ENCODE data around the gene PLA2G3.
A peak's percentile ranks its signal among the peaks of the same experiment; 100 is the strongest.
"Not testable (repeated sequence)": the region's sequence is repeated elsewhere in the genome, so short reads cannot be mapped to it uniquely, and the experiment has no call there.

PLA2G3 gene

GRCh38 chr22:31120230-31120629 lies 20.1 kb downstream of the PLA2G3 start:
- no peak for DNase-seq (ENCODE audit: insufficient read length, low spot score)
- TF ChIP-seq, protein P1, sequence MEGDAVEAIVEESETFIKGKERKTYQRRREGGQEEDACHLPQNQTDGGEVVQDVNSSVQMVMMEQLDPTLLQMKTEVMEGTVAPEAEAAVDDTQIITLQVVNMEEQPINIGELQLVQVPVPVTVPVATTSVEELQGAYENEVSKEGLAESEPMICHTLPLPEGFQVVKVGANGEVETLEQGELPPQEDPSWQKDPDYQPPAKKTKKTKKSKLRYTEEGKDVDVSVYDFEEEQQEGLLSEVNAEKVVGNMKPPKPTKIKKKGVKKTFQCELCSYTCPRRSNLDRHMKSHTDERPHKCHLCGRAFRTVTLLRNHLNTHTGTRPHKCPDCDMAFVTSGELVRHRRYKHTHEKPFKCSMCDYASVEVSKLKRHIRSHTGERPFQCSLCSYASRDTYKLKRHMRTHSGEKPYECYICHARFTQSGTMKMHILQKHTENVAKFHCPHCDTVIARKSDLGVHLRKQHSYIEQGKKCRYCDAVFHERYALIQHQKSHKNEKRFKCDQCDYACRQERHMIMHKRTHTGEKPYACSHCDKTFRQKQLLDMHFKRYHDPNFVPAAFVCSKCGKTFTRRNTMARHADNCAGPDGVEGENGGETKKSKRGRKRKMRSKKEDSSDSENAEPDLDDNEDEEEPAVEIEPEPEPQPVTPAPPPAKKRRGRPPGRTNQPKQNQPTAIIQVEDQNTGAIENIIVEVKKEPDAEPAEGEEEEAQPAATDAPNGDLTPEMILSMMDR (IDR thresholded peaks at IDR 0.05; ENCODE audit: insufficient read depth, missing control alignments) = no peak
- no peak for FAIRE-seq

- FAIRE-seq = no peak
- DNase-seq (ENCODE audit: insufficient read length, low spot score) = no peak
- TF ChIP-seq, protein P1 (IDR thresholded peaks at IDR 0.05; ENCODE audit: insufficient read depth, missing control alignments) = no peak
Observed at GRCh38 chr22:31119026-31119717, 21.1 kb downstream of the PLA2G3 start.

DNA sequence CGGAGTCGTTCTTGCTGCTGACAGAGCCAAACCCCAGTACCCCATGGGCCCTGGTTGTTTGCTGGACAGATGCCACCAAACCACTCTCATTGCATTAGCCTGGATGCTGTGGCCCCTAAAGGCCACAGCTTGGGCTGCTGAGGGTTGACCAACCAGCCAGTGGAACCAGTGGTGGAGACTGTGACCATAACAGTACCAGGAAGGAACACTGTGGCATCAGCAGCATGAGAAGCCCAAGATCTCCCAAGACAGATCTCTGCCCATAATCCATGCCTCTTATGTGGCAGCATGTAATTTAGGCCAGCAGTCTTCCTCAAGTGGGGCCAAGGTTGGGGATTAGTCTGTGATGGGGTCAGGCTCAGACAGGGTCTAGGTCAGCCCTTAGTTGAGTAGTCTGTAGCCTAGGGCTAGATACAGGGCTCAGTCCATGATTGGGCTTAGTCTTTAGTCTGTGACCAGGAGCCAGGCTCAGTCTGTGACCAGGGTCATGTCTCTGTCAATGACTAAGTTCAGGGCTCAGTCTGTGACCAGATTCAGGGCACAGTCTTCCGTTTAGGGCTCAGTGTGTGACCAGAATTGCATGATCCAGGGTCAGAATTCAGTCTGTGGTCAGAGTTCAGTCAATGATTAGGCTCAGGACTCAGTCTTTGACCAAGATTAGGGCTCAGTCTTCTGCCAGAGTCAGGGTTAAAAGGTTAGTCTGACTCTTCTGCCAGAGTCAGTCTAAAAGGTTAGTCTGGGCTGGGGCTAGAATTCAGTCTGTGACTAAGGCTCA lies 22.1 kb downstream of the PLA2G3 start:
- FAIRE-seq = no peak

DNA sequence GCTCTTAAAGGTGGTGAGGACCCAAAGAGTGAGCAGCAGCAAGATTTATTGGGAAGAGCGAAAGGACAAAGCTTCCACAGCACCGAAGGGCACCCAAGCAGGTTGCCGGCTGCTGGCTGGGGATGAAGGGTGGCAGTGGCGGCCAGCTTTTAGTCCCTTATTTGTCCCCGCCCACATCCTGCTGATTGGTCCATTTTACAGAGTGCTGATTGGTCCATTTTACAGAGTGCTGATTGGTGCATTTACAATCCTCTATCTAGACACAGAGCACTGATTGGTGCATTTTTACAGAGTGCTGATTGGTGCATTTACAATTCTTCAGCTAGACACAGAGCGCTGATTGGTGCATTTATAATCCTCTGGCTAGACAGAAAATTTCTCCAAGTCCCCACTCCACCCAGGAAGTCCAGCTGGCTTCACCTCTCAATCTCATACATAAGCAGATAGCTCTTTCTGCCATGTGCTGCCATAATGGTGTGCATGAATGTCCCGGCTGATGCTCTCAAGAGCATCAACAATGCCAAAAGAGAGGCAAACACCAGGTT lies 27.7 kb downstream of the PLA2G3 start:
- FAIRE-seq; DNase-seq (ENCODE audit: insufficient read length, low spot score): not testable (repeated sequence)

More for the DNA sequence above, 22.1 kb downstream of the PLA2G3 start:
- DNase-seq (ENCODE audit: insufficient read length, low spot score) = no peak
- TF ChIP-seq, protein P1 (IDR thresholded peaks at IDR 0.05; ENCODE audit: insufficient read depth, missing control alignments) = no peak

GRCh38 chr22:31107894-31108218 lies 32.5 kb downstream of the PLA2G3 start:
- TF ChIP-seq, protein P1 (IDR thresholded peaks at IDR 0.05; ENCODE audit: insufficient read depth, missing control alignments) = no peak

DNA sequence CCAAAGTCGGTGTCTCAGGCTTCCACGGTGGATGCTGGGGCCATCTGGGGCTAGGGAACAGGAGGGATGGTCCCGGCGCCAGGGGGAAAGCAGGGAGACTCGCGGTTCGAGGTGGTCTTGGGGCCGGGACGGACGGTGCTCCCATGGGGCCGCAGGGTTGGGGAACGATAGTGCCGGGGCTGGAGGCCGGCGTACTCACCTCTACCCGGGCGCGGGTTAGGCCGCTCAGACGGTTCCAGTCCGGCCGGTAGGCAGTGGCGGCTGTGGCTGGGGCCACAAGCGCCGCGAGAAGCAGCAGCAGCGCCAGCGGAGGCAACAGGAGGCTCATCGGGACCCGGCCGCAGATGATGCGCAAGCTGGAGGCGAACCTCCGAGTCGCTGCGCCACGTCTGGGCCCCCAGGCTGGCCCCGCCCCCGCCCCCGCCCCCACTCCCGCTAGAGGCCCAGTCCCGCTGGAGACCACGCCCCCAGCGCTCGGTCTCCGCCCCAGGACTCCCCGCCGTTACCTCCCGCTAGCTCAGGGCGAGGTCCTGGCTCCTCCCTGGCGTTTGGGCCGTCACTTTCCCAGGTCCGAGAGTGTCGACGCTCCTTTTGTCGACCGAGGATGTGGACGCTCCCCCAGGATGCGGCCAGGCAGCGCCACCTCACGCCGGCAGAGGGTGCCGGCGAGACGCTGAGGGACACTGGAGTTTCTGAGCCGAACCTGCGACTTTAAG lies 33.0 kb downstream of the PLA2G3 start, which contains the start of gene SELENOM:
TSS of gene SELENOM (minus strand) at position 391 of the 716 bp plus-strand sequence. CDS start at position 328, 63 bp downstream.
- FAIRE-seq (no peak), DNase-seq (ENCODE audit: insufficient read length, low spot score) (peak; percentile 68)
- TF ChIP-seq, protein P1 (IDR thresholded peaks at IDR 0.05; ENCODE audit: insufficient read depth, missing control alignments) = peak; percentile 78

More at GRCh38 chr22:31107894-31108218, 32.5 kb downstream of the PLA2G3 start:
- FAIRE-seq (no peak), DNase-seq (ENCODE audit: insufficient read length, low spot score) (no peak)

GRCh38 chr22:31106731-31107177 lies 33.6 kb downstream of the PLA2G3 start:
- DNase-seq (ENCODE audit: insufficient read length, low spot score) = no peak
- FAIRE-seq = no peak
- TF ChIP-seq, protein P1 (IDR thresholded peaks at IDR 0.05; ENCODE audit: insufficient read depth, missing control alignments) = no peak
